Thyroid gland (tissue), 4 donors: ENCODE results near the gene GTPBP1.

Source experiments
- CTCF ChIP-seq, 6 experiments: fragments of 200-600 bp in 3 of 6; fragments of 450-650 bp in 3 of 6; sonication (generic) in 3 of 6; IDR thresholded peaks; one replicate each; pipeline ENCODE4 v1.5.1; 2016 to 2019; ENCODE audit warnings: antibody characterized with exemption in 6 of 6, mild to moderate bottlenecking in 2 of 6, inconsistent platforms in 1 of 6, moderate library complexity in 1 of 6
- POLR2A ChIP-seq, 2 donors: fragments of 450-650 bp; IDR thresholded peaks; one replicate each; pipeline ENCODE4 v1.6.1; 2017; ENCODE audit warnings: antibody characterized with exemption in 2 of 2, mild to moderate bottlenecking in 2 of 2, moderate library complexity in 1 of 2

- no peak for TF ChIP-seq POLR2A (IDR thresholded peaks at IDR 0.05)
- no peak for TF ChIP-seq CTCF (IDR thresholded peaks at IDR 0.05)
These were observed 6.0 kb upstream of the GTPBP1 start for GRCh38 chr22:38699784-38700183.
